Mucosa of gallbladder (tissue), 1 donor: ENCODE results near the gene AMBP. TPM values are rescaled to one million over a fixed set of nuclear protein-coding genes. Genes with fewer than 3 reads are reported as not detected.
A peak's percentile ranks its signal among the peaks of the same experiment; 100 is the strongest.

ENCODE experiments used
- DNase-seq: peaks from one replicate; pipeline ENCODE4 v3.0.0-alpha.2; 2020; ENCODE audit warnings: low spot score
- total RNA-seq: library from RNA; stranded (reverse); gene quantifications from one replicate; pipeline ENCODE4 v1.2.1, GENCODE V29; 2021
- donor health status: DM: no; HTN: no; CAD: no.

Gene AMBP
- 1,366 TPM for total RNA-seq

DNA sequence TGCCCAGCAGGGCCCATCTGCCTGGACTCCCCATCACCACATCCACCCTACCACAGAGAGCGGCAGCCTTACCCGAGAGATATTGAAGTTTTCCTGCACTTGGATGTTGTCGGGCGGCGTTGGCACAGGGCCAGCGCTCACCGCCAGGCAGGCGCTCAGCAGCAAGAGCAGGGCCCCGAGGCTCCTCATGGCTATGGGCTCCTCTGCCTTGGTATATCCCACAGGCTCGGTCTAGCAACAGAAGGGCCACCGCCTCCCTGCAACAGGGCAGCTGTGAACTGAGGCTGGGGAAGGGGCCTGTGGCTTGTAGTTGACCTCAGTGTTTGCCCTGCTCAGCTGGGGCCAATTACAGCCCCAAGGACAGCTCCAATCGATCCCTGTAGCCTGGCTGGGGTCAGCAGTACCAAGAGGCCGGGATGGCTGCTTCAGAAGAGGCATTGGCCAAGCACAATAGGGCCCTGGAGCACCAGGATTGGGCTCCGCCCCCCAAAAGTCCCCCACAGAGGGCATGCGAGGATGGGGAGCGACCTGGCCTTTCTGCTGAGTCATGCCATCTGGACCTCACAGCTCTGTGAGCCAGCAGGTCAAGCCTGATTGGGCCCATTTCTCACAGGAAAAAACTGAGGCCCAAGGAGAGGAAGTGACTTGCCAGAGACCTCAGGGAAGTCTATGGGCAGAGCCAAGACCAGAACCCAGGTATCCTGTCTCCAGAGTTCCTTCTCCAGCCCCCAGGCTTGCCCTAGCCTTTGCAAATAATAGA, at the start of gene AMBP:
Gene AMBP, minus strand, starts transcription at position 280 of the 760 bp plus-strand sequence. Its CDS starts 91 bp downstream, at position 189.
- DNase-seq = peak; percentile 60

GRCh38 chr9:114126247-114127060, 48.4 kb upstream of the AMBP start:
- DNase-seq = no peak

GRCh38 chr9:114125476-114126013, 47.4 kb upstream of the AMBP start:
- DNase-seq = no peak

DNA sequence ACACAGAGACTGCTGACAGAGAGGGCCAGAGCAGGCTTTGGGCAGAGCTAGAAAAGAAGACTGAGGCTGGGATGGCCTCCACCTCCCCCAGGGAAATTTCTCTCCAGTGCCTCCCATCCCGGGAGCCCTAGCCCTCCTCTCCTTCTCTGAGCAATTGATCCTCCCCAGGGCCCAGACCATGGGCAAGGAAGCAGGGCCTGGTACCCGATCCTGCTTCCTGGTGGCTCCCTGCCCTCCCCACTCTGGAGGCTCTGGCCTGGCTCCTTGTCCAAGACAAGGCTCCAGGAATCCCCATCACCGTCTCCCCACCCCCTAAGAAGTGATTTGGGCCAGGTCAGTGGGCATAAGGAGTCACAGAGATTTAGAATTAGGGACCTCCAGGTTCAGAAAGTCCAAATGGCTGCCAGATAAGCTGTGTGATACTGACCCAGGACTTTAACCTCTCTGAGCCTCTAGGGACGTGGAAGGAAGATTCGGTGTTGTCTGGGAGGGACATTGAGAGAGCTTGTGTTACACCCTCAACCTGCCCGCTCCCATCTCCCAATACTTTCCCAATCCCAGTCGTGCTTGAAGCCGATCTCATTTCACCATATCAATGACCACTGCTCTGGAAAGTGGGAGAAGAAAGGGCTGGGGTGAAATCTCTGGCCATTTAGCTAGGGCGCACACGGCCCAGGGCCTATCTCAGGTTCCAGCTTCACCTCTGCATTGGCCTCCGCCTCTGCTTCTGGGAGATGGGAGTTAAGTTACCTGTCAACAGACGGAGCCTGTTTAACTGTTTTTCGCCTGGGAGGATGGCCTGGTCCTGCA, 46.8 kb upstream of the AMBP start:
- DNase-seq = no peak

GRCh38 chr9:114124138-114124537, 46.0 kb upstream of the AMBP start:
- no peak for DNase-seq

DNA sequence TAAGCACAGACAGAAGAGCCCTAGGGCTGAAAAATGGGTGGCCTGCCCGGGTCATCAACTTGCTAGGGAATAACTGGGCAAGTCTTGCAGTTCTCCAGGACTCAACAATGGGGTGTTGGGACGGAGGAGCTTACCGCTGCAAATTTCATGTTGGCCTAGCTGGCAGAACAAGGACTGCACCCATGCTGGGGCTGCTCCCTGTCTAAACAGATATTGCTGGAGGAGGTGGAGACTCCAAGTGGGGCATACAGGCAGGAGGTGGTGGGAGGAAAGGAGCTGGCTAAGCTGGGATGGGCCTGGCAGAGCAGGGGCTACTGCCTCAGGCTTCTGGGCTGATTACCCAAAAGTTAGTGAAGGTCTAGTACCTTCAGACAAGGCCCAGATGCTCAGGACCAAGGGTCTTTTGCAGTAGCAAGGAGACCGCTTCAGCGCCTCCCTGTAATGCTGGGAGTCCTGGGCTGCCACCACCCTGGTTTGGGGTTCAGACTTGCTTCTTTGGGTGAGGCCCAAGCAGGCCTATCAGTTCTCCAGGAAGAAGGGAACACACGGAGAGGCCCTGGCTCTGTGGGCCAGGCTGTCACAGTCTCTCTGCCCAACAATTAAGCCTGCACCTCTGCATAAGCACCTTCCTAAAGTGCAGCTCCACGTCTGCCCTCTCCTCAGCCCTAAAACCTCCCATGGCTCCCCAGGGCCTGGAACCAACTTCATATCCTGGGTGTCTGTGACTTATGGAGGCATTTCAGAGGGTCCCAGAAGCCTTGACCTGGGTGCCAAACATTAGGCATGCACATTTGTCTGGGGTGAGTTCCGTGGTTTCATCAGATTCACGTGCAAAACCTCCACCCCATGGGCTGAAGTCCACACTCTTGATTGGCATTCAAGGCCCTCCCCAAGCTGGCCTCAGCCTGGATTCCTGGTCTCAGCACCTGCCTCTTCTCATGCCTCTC, 45.2 kb upstream of the AMBP start:
- no peak for DNase-seq

GRCh38 chr9:114122136-114123027, 44.3 kb upstream of the AMBP start:
- DNase-seq = no peak

- DNase-seq = no peak
These were observed 43.4 kb upstream of the AMBP start for GRCh38 chr9:114121227-114122135.

DNA sequence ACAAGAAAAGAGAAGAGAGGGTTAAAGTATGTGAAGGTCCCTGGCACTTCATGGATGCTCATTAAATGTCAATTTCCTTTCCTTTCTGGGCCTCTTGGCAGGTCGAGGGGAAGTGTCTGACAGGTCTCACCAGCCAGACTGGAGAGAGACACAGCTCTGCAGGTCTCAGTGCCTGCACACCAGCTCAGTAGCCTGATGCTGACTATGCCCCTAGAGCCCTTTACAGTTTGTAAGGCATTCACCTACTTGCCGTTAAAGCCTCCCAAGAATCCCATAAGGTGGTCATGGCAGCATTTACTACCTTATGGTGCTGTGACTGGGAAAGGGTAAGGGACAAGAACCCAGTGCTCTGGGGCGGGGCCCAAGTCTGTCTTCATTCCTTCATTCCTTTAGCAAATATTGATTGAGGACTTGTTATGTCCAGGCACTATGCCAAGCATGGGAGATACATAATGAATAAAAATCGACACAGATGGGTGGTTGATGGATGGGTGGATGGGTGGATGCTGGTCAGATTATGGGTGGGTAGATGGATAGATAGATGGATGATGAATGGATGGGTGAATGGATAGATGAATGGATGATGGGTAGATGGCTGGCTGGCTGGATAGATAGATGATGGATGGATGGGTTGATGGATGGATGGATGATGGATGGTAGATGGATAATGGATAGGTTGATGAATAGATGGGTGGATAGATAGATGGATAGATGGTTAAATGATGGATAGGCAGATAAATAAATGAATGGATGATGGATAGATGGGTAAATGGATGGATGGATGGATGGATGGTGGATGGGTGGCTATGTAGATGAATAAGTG, 42.3 kb upstream of the AMBP start:
- peak; percentile 66 for DNase-seq

DNA sequence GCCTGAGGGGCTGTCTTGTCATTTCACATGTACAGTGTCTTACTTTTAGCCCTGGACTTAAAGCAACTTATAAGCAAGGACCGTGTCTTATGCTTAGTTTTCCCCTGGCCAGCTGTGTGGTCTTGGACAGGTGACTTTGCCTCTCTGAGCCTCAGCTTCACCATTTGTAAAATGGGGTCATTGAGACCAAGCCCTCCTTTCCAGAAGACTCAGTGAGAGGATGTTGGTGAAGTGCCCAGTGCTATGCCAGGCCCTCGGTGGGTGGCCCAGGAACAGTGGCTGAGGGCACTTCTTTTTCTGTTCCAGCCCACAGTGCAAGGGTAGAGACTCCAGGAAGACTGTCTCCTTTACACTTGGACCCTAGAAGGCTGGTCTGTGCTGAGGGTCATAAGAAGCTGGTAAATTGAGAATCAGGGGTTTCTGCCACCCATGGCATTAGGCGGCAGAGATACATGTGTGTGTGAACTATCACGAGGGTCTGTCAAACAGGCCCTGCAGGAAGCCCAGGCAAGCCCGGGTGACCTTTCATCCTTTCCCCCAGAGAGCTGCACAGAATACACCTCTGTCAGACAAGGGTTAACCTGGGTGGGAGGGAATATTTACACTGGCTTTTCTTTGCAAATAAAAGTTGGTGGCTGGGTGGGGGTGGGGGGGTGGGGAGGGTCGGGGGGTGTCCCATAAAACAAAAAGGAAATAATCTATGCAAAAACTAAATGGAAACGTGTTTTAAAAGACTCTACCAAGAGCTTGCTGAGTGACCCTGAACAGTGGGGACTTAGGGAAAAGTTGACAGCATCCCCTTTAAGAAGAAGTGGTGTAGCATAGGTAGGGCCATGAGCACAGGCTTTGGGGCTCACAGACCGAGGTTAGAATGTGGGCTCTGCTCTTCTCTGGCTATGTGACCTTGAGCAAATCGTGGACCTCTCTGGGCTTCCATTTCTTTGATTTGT, 41.4 kb upstream of the AMBP start:
- DNase-seq = no peak

DNA sequence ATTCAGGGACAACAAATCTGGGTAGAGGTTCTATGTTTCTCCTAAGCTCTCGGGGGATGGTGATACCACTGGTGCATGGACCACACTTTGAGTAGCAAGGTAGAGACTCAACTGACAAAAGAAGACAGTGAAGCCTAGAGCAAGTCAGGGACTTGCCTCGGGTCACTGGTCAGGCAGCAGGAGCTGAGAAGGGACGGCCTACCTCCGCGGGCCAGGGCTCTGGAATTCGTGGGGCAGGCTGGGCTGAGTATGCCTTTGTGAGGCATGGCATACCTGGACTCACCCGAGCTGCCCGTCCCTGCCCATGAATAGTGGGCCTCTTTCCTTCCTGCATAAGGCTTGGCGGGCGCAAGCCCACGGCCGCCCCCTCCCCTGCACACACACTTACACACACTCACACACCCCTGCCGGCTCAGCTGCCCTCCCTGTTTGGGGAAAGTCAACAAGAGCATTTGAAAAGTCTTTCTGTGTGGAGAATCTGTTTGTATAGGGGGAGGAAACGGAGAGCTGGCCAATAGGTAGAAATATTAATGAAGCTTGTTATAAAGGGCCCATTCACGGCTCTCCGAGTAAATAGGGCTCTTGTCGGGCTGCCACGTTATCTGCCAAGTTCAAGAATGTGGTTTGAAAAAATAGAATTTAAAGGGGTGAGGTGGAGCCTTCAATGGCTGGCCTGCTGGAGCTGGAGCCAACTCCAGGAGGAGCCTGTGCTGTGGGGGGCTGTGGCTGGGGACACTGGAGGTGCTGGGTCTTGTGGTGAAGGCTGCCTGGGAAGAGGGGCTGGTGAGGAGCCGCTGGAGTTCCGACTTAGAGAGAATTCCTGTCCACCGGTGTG, 40.1 kb upstream of the AMBP start:
- peak; percentile 58 for DNase-seq

- DNase-seq = peak; percentile 38
These were observed 39.5 kb upstream of the AMBP start for GRCh38 chr9:114117614-114117995.

DNA sequence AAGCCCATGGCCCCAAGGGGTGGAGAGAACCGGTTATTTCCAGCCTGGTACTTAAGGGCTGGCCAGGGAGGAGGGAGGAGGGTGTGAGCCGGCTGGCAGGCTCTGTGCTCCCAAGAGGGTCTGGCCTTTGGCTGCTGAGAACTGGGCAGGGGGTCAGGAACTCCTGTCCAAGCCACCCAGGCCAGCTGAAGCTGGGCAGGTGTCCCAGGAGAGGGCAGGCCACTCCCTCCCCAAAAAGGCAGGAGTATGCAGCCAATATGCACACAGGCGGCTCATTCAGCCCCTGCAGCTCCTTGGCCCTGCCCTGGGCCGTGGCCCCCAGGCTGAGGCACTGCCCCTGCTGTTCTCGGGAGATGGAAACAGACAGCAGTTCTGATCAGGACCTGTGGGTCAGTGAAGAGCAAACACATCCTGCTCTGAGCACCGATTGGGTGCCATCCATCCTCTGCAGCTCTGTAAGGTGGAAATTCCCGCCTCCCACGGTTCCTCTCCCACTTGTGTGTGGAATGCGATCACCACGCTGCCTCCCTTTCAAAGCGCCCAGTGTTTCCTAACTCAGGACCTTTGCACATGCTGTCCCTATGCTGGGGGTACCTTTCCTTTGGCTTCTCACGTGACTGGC, 38.1 kb upstream of the AMBP start:
- DNase-seq = no peak

GRCh38 chr9:114115654-114116125, 37.6 kb upstream of the AMBP start:
- no peak for DNase-seq

GRCh38 chr9:114114364-114114763, 36.3 kb upstream of the AMBP start:
- DNase-seq = no peak
